Measurements from ENCODE around the gene NOXRED1. TPM values are rescaled to one million over a fixed set of nuclear protein-coding genes. Genes with fewer than 3 reads are reported as not detected.

The NOXRED1 gene
- total and polyA plus RNA-seq, 12 donors = 0.22 to 0.72 (median 0.55) TPM; not detected in 3

- Histone ChIP-seq H3K9me3 (replicated peaks in 1 of 3) (no peaks in the 10 kb centered on the region), H3K27me3 (no peaks in the 10 kb centered on the region), H3K4me1 (replicated peaks in 1 of 2) (no peaks in the 10 kb centered on the region), H3K4me3 (no peak overlapping the region), H3K36me3 (replicated peaks in 1 of 2) (peaks cover 0 to 6% of the 10 kb centered on the region in 2 donors), H3K27ac (no peak overlapping the region)
- 62 to 82% (median 70%) methylated on average over 3 of the region's 3 CpGs for WGBS, 4 donors
- no peak for DNase-seq
- intact Hi-C loops (cut with DNase I) = no loop called here
- no peak for TF ChIP-seq POLR2A (IDR thresholded peaks at IDR 0.05)
- TF ChIP-seq CTCF (IDR thresholded peaks at IDR 0.05) = no peak
These were observed 75.6 kb downstream of the NOXRED1 start for GRCh38 chr14:77347751-77348150.

GRCh38 chr14:77346495-77346894 lies 76.8 kb downstream of the NOXRED1 start:
- Histone ChIP-seq H3K9me3 (replicated peaks in 1 of 3) (no peaks in the 10 kb centered on the region), H3K27me3 (no peaks in the 10 kb centered on the region), H3K27ac (no peak overlapping the region), H3K36me3 (replicated peaks in 1 of 2) (peaks cover 0 to 9% of the 10 kb centered on the region in 2 donors), H3K4me3 (no peak overlapping the region), H3K4me1 (replicated peaks in 1 of 2) (no peaks in the 10 kb centered on the region)
- no peak for DNase-seq
- intact Hi-C loops (cut with DNase I) = no loop called here
- WGBS, 4 donors = 79 to 97% (median 89%) methylated on average over 2 of the region's 2 CpGs
- TF ChIP-seq CTCF (IDR thresholded peaks at IDR 0.05) (no peak), POLR2A (IDR thresholded peaks at IDR 0.05) (no peak)

GRCh38 chr14:77344377-77344996 lies 78.8 kb downstream of the NOXRED1 start:
- Histone ChIP-seq H3K4me3 (no peak overlapping the region), H3K27ac (no peak overlapping the region), H3K4me1 (replicated peaks in 1 of 2) (no peaks in the 10 kb centered on the region), H3K9me3 (replicated peaks in 1 of 3) (no peaks in the 10 kb centered on the region), H3K36me3 (replicated peaks in 1 of 2) (peaks cover 0 to 17% of the 10 kb centered on the region in 2 donors), H3K27me3 (no peaks in the 10 kb centered on the region)
- TF ChIP-seq POLR2A (IDR thresholded peaks at IDR 0.05) = no peak
- TF ChIP-seq CTCF (IDR thresholded peaks at IDR 0.05) = no peak
- 81 to 89% (median 84%) methylated on average over 3 of the region's 3 CpGs for WGBS, 4 donors
- DNase-seq = no peak
- intact Hi-C loops (cut with DNase I) = no loop called here

Small RNA genes within 50 kb of the gene (small RNA-seq; reads per million reads assigned to genes)
- 0 reads per million in 2 donors for gene RF00404

Other genes with a start within 250 kb of the NOXRED1 start
- 10 to 100 TPM in 3 of 9 donors, 1 to 10 TPM in 6; 2.7 to 19.7 (median 8.6) TPM for gene TMEM63C, start 241.7 kb downstream of the NOXRED1 start, total RNA-seq
- 10 to 100 TPM in 1 of 3 donors, 1 to 10 TPM in 2; 3.1 to 21.2 (median 7.9) TPM for gene TMEM63C, start 241.7 kb downstream of the NOXRED1 start, polyA plus RNA-seq
- gene NGB, start 152.3 kb downstream of the NOXRED1 start, total RNA-seq = 10 to 100 TPM in 1 of 9 donors, 1 to 10 TPM in 2, under 1 TPM in 2, not detected in 4; 0.17 to 13.0 (median 1.0) TPM
- gene NGB, start 152.3 kb downstream of the NOXRED1 start, polyA plus RNA-seq = 10 to 100 TPM in 2 of 3 donors, 1 to 10 TPM in 1; 6.3 to 15.4 (median 10.3) TPM
- 10 to 100 TPM; 14.0 to 48.8 (median 40.0) TPM for gene POMT2, start 102.6 kb downstream of the NOXRED1 start, total RNA-seq
- gene POMT2, start 102.6 kb downstream of the NOXRED1 start, polyA plus RNA-seq = 10 to 100 TPM; 49.2 to 52.3 (median 51.0) TPM
- 100 to 1,000 TPM in 2 of 9 donors, 10 to 100 TPM in 7; 25.3 to 154 (median 53.0) TPM for gene GSTZ1, start 102.5 kb downstream of the NOXRED1 start, total RNA-seq
- 10 to 100 TPM; 28.7 to 74.0 (median 48.5) TPM for gene GSTZ1, start 102.5 kb downstream of the NOXRED1 start, polyA plus RNA-seq
- gene TMED8, start 46.4 kb downstream of the NOXRED1 start, total RNA-seq = 10 to 100 TPM; 15.3 to 23.6 (median 20.8) TPM
- 10 to 100 TPM in 1 of 3 donors, 1 to 10 TPM in 2; 4.8 to 17.1 (median 7.0) TPM for gene TMED8, start 46.4 kb downstream of the NOXRED1 start, polyA plus RNA-seq
- gene SAMD15, start 46.1 kb downstream of the NOXRED1 start, total RNA-seq = 1 to 10 TPM in 8 of 9 donors, under 1 TPM in 1; 0.24 to 4.6 (median 1.5) TPM
- 1 to 10 TPM in 2 of 3 donors, under 1 TPM in 1; 0.51 to 2.0 (median 1.0) TPM for gene SAMD15, start 46.1 kb downstream of the NOXRED1 start, polyA plus RNA-seq
- 10 to 100 TPM; 13.0 to 36.3 (median 20.6) TPM for gene VIPAS39, start 34.1 kb upstream of the NOXRED1 start, total RNA-seq
- gene VIPAS39, start 34.1 kb upstream of the NOXRED1 start, polyA plus RNA-seq = 10 to 100 TPM; 11.2 to 27.3 (median 11.8) TPM
- gene AHSA1, start 34.6 kb upstream of the NOXRED1 start, total RNA-seq = 100 to 1,000 TPM in 8 of 9 donors, 10 to 100 TPM in 1; 93.6 to 240 (median 161) TPM
- 100 to 1,000 TPM in 2 of 3 donors, 10 to 100 TPM in 1; 91.4 to 386 (median 166) TPM for gene AHSA1, start 34.6 kb upstream of the NOXRED1 start, polyA plus RNA-seq
- gene ISM2, start 75.3 kb upstream of the NOXRED1 start, total RNA-seq = under 1 TPM in 3 of 9 donors, not detected in 6; 0.11 to 0.22 (median 0.17) TPM
- under 1 TPM in 1 of 3 donors, not detected in 2; 0.08 TPM for gene ISM2, start 75.3 kb upstream of the NOXRED1 start, polyA plus RNA-seq
- gene SPTLC2, start 193.1 kb upstream of the NOXRED1 start, total RNA-seq = 10 to 100 TPM; 22.8 to 61.9 (median 43.5) TPM
- gene SPTLC2, start 193.1 kb upstream of the NOXRED1 start, polyA plus RNA-seq = 10 to 100 TPM in 1 of 3 donors, 1 to 10 TPM in 2; 7.1 to 18.3 (median 8.6) TPM

Data from adrenal gland (tissue), 12 donors.